Stimulated activated CD4-positive, alpha-beta T cell treated with anti-CD3 and anti-CD28 coated beads, TNF-alpha, amount 100 ng/mL, for 4 hours (primary cell): Measurements from ENCODE around the gene MKRN2OS.
"Not testable (repeated sequence)": the region's sequence is repeated elsewhere in the genome, so short reads cannot be mapped to it uniquely, and the experiment has no call there.

ENCODE experiments used
- DNase-seq, 3 experiments: peaks; one replicate each; pipeline ENCODE4 v3.0.0-alpha.2; 2020; ENCODE audit warnings: low read depth in 3 of 3

Gene MKRN2OS

GRCh38 chr3:12561397-12561796, 16.1 kb upstream of the MKRN2OS start:
- DNase-seq = no peak

DNA sequence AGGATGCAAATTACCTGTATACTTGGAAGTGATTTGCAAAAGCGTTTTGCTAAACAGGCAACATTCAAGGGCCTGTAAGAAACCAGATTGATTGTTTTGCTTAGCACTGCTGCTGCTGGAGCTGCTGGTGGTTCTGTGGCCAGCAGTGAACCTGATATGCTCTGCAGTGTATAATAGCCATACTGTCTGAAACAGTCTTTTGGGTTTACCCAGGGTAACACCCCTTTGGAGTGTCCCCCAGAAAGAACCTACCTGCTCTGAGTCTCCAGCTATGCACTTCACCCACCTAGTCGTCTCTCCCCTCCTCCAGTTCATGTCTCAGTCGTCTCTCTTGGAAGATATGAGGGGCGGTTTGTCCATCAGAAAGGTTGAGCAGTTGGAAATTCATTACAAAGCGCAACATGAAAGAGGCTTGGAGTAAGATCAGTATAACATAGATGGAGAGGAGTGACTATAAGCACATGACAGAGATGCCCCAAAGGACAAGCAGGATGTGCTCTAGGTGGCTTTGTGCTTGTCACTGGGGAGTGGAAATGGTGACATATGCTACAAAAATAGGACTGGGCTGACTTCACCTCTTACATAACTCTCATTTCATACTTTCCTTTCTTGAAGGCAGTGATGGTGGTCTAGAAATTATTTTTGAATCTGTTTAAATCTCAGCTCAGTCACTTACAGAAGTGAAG, 15.3 kb upstream of the MKRN2OS start:
- no peak for DNase-seq

DNA sequence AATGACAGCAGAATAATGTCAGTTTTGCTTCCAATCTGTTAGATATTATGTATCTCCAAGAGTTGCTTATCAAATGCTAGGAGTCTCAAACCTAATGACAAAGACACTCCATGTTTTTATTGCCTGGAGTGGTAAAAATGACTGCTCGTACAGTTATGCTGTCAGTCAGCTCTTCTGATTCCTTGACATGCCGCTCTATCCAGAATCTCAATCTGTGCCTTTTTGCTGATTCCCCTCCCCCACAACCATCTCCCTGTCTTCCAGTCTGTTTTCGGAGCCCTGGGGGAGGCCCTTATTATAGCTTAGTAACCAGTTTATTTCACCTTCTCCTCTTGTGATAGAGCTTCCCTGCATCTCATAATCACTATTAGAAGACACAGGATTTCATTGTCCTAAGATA, 14.2 kb upstream of the MKRN2OS start:
- no peak for DNase-seq

DNA sequence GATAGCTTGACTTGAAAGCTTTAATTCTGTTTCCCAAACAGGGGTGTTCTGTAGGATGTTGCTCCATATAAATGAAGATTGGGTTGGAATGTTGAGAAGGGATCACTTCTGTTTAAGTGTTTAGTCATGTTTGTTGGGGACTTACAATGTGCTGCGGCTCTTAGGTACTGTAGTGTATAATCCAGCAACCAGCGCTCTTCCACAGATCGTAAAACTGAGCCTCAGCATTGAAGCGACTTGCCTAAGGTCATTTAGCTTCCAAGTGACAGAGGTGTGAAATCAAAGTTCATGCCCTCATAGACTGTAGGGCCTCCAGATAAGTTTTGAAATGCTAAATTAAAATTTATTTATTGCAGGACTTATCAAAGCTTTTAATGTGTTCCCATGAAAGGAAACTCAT, 13.4 kb upstream of the MKRN2OS start:
- no peak for DNase-seq

GRCh38 chr3:12557473-12558100, 12.3 kb upstream of the MKRN2OS start:
- no peak for DNase-seq

DNA sequence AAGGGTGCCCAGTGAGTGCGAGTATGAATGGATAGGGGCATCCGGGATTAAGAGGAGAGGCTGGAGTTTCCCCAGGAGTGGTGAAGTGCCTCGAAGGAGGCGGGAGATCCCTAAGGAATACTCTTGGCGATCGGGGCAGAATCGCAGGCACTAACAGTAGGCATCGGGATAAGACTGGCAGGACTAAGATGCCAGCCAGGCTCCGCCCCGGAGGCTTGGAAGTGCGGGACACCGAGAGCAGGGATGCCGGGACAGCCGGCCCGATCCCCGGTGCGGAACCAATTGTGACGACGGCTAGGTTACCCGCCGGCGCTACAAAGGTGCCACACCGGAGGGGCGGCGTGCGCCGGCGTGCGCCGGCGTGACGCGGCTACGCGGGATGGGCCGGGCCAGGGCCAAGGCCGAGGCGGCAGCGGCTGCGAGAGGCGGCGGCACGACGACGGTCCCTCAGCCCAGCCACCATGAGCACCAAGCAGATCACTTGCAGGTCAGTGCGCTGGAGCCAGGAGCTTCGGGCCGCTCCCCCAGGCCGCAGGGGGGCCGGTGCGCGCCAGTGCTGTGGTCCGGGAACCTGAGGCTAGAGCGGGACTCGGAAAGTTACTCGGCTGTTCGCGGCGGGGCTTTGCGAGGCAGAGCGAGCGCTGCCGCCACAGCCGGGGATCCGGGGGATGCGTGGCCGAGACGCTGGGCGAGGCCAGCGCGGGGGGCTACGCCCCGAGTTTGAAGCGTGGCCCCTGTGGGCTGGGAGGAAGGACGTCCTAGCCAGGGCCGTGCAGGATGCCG, 11.6 kb upstream of the MKRN2OS start, which contains the start of gene MKRN2:
TSS of gene MKRN2 (plus strand) at position 398 of the 783 bp plus-strand sequence. CDS start at position 462, 64 bp downstream.
- DNase-seq = peak; percentile 68 to 74 (median 72)

DNA sequence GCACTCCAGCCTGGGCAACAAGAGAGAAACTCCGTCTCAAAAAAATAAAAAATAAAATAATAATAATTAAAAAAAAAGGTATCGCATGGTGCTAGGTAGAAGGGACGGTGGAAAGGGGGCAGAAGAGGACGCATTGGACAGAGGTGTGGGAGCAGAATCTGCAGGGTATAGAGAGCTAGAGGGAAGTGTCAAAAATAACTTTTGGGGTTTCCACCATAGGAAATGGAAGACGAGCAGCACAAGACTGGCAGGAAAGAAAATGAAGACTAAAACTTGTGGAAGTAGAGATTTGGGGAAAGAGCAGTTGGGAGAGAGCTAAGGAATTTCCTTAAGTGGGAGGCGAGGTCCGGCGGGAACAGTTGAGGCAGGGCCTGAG, 11.0 kb upstream of the MKRN2OS start:
- DNase-seq = no peak

- DNase-seq = no peak
Measured at GRCh38 chr3:12553921-12554391, 8.7 kb upstream of the MKRN2OS start.

DNA sequence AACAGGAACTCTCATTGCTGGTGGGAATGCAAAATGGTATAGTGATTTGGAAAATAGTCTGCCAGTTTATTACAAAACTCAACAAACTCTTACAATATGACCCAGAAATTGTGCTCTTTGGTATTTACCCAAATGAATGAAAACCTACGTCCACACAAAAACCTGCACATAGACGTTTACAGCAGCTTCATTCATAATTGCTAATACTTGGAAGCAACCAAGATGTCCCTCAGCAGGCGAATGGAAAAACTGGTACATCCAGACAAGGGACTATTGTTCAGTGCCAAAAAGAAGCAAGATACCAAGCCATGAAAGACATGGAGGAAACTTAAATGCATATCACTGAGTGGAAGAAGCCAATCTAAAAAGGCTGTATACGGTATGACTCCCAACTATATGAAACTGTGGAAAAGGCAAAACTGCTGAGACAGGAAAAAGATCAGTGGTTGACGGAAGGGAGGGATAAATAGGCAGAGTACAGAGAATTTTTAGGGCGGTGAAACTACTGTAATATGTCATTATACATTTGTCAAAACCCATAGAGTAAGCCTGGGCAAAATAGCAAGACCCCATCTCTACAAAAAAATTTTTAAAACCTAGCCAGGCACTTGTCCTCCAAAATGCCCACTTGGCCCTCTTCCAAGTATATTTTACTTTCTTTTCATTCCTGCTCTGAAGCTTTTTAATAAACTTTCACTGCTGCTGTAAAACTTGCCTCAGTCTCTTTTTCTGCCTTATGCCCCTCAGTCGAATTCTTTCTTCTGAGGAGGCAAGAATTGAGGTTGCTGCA, 4.9 kb upstream of the MKRN2OS start:
- DNase-seq = no peak

GRCh38 chr3:12544652-12545472, 437 bp downstream of the MKRN2OS start:
- DNase-seq = no peak

DNA sequence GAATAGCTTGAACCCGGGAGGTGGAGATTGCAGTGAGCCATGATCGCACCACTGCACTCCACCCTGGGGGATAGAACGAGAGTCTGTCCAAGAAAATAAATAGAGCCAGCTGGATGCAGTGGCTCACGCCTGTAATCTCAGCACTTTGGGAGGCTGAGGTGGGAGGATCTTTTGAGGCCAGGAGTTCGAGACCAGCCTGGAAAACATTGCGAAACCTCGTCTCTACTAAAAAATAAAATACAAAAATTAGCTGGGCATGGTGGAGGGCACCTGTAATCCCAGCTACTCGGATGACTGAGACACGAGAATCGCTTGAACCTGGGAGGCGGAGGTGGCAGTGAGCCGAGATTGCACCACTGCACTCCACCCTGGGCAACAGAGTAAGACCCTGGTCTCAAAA, 1.8 kb downstream of the MKRN2OS start:
- DNase-seq = not testable (repeated sequence)

- DNase-seq = no peak
Measured at GRCh38 chr3:12541625-12542024, 3.7 kb downstream of the MKRN2OS start.

DNA sequence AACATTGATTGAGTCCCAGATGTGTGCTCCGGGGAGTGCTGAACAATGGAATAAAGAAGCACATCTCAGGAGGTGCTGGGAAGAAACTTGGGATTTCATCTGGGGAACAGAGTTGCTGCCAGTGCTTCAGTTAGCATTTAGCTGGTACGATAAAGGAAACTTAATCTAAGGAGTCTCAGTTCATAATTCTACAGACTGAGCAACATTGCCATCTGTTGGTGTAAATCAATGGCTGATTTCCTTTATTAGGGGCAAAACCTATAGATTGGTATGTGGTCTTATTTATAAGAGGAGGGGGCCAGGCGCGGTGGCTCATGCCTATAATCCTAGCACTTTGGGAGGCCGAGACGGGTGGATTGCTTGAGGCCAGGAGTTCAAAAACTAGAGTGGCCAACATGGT, 8.9 kb downstream of the MKRN2OS start:
- DNase-seq = no peak

DNA sequence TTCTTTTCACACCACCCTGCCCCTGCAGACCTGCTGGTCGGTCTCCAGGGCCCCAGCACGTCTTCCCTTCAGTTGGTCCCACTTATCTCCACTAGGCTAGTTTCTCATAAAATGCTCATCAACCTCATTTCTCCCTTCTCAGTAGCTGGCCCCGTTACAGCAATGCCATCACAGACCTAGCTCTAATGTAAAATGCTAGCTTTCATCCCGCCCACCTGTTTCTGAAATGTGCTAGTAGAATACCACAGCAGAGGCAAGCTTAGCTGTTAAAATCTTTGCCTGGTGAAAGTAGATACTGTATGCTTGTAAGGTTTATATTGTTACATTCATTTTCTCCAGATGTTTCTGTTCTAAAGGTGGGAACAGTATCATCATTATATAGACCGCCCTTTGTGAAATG, 13.1 kb downstream of the MKRN2OS start:
- no peak for DNase-seq

GRCh38 chr3:12527757-12528143, 17.5 kb downstream of the MKRN2OS start:
- no peak for DNase-seq

GRCh38 chr3:12522721-12523120, 22.6 kb downstream of the MKRN2OS start:
- DNase-seq = no peak

DNA sequence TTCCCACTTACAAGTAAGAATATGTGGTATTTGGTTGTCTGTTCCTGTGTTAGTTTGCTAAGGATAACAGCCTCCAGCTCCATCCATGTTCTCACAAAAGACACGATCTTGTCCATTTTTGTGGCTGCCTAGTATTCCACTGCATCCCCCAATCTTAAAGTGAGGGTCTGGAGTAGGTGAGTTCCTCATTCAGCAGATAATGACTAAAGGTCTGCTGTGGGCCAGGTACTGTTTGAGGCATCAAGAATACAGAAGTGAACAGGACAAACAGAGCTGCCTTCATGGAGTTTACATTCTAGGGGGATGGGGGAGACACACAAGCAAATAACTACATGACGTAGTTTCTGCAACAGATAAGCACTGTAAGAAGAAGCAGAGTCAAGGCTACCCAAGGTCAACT, 24.3 kb downstream of the MKRN2OS start:
- no peak for DNase-seq

- DNase-seq = no peak
Measured at GRCh38 chr3:12518261-12519028, 26.9 kb downstream of the MKRN2OS start.

- DNase-seq = no peak
Measured at GRCh38 chr3:12516873-12517272, 28.4 kb downstream of the MKRN2OS start.

DNA sequence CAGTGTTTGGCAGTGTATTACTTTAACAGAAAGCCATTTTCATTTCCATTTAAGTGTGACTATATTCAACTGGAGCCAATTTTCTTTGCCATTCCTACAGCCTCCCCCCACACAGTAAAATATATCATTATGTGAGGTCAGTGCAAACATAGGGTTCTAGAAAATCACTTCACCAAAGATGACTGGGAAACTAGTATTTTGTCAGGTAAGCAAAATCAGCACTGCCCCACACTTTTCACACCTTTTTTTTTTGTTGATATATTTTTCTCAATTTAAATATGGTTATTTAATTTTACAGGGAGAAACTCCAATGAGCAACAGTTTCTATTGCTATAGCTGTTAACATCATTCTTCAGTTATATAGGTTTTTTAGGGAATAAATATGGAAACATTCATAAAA, 29.7 kb downstream of the MKRN2OS start:
- DNase-seq = no peak
